ENCODE results near the gene LMO7.

The LMO7 gene

DNA sequence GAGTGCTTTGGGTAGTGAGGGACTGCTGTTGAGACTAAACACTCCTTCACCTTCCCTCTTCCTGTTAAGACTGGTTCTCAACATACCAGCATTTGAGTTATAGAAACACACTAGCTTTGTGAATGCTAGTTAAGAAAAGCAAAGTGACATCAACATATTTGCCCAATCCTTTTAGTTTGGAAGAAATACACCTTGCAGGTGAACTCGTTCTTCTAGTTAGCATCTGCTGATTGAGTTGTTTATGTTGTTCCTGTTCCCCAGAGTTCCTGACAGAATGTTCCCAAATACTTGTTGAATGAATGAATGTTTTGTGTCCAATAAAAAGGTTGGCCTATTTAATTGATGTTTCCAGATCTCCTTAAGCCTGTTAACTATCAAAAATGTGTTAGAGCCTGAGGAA lies 7.1 kb downstream of the LMO7 start:
- TF ChIP-seq, protein P1, sequence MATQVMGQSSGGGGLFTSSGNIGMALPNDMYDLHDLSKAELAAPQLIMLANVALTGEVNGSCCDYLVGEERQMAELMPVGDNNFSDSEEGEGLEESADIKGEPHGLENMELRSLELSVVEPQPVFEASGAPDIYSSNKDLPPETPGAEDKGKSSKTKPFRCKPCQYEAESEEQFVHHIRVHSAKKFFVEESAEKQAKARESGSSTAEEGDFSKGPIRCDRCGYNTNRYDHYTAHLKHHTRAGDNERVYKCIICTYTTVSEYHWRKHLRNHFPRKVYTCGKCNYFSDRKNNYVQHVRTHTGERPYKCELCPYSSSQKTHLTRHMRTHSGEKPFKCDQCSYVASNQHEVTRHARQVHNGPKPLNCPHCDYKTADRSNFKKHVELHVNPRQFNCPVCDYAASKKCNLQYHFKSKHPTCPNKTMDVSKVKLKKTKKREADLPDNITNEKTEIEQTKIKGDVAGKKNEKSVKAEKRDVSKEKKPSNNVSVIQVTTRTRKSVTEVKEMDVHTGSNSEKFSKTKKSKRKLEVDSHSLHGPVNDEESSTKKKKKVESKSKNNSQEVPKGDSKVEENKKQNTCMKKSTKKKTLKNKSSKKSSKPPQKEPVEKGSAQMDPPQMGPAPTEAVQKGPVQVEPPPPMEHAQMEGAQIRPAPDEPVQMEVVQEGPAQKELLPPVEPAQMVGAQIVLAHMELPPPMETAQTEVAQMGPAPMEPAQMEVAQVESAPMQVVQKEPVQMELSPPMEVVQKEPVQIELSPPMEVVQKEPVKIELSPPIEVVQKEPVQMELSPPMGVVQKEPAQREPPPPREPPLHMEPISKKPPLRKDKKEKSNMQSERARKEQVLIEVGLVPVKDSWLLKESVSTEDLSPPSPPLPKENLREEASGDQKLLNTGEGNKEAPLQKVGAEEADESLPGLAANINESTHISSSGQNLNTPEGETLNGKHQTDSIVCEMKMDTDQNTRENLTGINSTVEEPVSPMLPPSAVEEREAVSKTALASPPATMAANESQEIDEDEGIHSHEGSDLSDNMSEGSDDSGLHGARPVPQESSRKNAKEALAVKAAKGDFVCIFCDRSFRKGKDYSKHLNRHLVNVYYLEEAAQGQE (IDR thresholded peaks at IDR 0.05; ENCODE audit: insufficient replicate concordance, low read depth) = no peak
- TF ChIP-seq POLR2AphosphoS5 (IDR thresholded peaks at IDR 0.05; ENCODE audit: low read depth) (no peak), SPI1 (IDR thresholded peaks at IDR 0.05; ENCODE audit: borderline replicate concordance, low read depth) (no peak), GABPA (IDR thresholded peaks at IDR 0.05; ENCODE audit: low read depth) (no peak)
- TF ChIP-seq, protein P2, sequence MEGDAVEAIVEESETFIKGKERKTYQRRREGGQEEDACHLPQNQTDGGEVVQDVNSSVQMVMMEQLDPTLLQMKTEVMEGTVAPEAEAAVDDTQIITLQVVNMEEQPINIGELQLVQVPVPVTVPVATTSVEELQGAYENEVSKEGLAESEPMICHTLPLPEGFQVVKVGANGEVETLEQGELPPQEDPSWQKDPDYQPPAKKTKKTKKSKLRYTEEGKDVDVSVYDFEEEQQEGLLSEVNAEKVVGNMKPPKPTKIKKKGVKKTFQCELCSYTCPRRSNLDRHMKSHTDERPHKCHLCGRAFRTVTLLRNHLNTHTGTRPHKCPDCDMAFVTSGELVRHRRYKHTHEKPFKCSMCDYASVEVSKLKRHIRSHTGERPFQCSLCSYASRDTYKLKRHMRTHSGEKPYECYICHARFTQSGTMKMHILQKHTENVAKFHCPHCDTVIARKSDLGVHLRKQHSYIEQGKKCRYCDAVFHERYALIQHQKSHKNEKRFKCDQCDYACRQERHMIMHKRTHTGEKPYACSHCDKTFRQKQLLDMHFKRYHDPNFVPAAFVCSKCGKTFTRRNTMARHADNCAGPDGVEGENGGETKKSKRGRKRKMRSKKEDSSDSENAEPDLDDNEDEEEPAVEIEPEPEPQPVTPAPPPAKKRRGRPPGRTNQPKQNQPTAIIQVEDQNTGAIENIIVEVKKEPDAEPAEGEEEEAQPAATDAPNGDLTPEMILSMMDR (IDR thresholded peaks at IDR 0.05; ENCODE audit: insufficient read depth, low read length) = no peak
- no peak overlapping the region for H3K27ac ChIP-seq (replicated peaks)
- DNase-seq (ENCODE audit: low read depth in 1 of 2, low spot score in 1 of 2) = no peak
- H3K4me3 ChIP-seq (replicated peaks; ENCODE audit: insufficient read depth, low read length) = no peak overlapping the region
- no peaks in the 10 kb centered on the region for H3K27me3 ChIP-seq (ENCODE audit: insufficient read depth, poor library complexity, severe bottlenecking)

DNA sequence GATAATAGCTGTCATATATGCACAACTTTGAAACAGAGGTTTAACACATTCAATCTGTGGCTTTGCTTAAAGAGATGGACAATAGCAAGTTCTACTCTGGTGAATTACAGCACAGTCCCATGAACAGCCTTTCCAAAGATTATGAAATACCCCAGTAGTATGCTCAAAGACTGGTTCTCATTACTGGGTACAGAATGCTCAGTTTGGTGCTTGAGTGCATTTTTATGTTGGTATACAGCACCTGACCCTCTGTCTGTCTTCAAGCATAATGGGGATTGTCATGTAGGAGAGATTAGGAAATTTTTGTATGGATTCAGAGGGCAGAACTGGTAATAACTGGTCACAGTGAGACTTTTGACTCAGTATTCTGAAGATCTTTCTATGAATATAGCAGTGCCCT lies 7.6 kb downstream of the LMO7 start:
- Histone ChIP-seq H3K27ac (replicated peaks) (no peak overlapping the region), H3K4me3 (replicated peaks; ENCODE audit: insufficient read depth, low read length) (no peak overlapping the region), H3K27me3 (ENCODE audit: insufficient read depth, poor library complexity, severe bottlenecking) (no peaks in the 10 kb centered on the region)
- DNase-seq (ENCODE audit: low read depth in 1 of 2, low spot score in 1 of 2) = no peak
- TF ChIP-seq, protein P2 (IDR thresholded peaks at IDR 0.05; ENCODE audit: insufficient read depth, low read length) = no peak
- no peak for TF ChIP-seq POLR2AphosphoS5 (IDR thresholded peaks at IDR 0.05; ENCODE audit: low read depth)
- no peak for TF ChIP-seq GABPA (IDR thresholded peaks at IDR 0.05; ENCODE audit: low read depth)
- TF ChIP-seq, protein P1 (IDR thresholded peaks at IDR 0.05; ENCODE audit: insufficient replicate concordance, low read depth) = no peak
- TF ChIP-seq SPI1 (IDR thresholded peaks at IDR 0.05; ENCODE audit: borderline replicate concordance, low read depth) = no peak

DNA sequence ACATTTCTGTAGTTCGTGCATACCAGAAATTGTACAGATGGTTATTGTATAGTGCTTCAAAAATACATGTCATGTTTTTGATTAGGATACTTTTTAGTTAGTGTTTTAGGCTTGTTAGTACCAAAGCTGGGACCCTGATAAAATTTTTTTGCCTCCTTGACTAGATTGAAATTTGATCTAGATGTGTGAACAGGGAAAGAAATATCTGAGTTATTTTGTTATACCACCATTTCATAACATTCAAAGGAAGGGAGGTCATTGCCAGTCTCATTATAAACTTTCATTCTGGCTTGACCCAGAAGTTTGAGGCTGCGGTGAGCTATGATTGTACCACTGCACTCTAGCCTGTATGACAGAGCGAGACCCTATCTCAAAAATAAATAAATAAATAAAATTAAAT lies 9.0 kb downstream of the LMO7 start:
- Histone ChIP-seq H3K27me3 (ENCODE audit: insufficient read depth, poor library complexity, severe bottlenecking) (no peaks in the 10 kb centered on the region), H3K27ac (replicated peaks) (no peak overlapping the region), H3K4me3 (replicated peaks; ENCODE audit: insufficient read depth, low read length) (no peak overlapping the region)
- DNase-seq (ENCODE audit: low read depth in 1 of 2, low spot score in 1 of 2) = no peak
- TF ChIP-seq POLR2AphosphoS5 (IDR thresholded peaks at IDR 0.05; ENCODE audit: low read depth) = no peak
- no peak for TF ChIP-seq GABPA (IDR thresholded peaks at IDR 0.05; ENCODE audit: low read depth)
- TF ChIP-seq SPI1 (IDR thresholded peaks at IDR 0.05; ENCODE audit: borderline replicate concordance, low read depth) = no peak
- TF ChIP-seq, protein P1 (IDR thresholded peaks at IDR 0.05; ENCODE audit: insufficient replicate concordance, low read depth) = no peak
- TF ChIP-seq, protein P2 (IDR thresholded peaks at IDR 0.05; ENCODE audit: insufficient read depth, low read length) = no peak
